Hypothalamus (tissue), 51 donors: ENCODE measurements around the gene CEBPZ.
"Not testable (repeated sequence)": the region's sequence is repeated elsewhere in the genome, so short reads cannot be mapped to it uniquely, and the experiment has no call there.

Source experiments
- DNase-seq, 51 donors: peaks; one replicate each; lab custom pipeline; 2025; lab: John Stamatoyannopoulos, UW

CEBPZ gene

GRCh38 chr2:37223131-37223530 is 8.3 kb downstream of the CEBPZ start:
- no peak for DNase-seq

GRCh38 chr2:37219046-37219445 is 12.3 kb downstream of the CEBPZ start:
- no peak for DNase-seq

GRCh38 chr2:37215250-37215649 is 16.1 kb downstream of the CEBPZ start:
- no peak for DNase-seq

- DNase-seq = no peak
Measured at GRCh38 chr2:37211939-37212338, 19.5 kb downstream of the CEBPZ start.

GRCh38 chr2:37211212-37211611 is 20.2 kb downstream of the CEBPZ start:
- DNase-seq = no peak

GRCh38 chr2:37206760-37207159 is 24.6 kb downstream of the CEBPZ start:
- not testable (repeated sequence) for DNase-seq

GRCh38 chr2:37205689-37206341 is 25.6 kb downstream of the CEBPZ start:
- DNase-seq = no peak

- DNase-seq = not testable (repeated sequence)
Measured at GRCh38 chr2:37205071-37205661, 26.2 kb downstream of the CEBPZ start.

GRCh38 chr2:37203708-37204107 is 27.7 kb downstream of the CEBPZ start:
- DNase-seq = no peak

GRCh38 chr2:37201766-37202165 is 29.6 kb downstream of the CEBPZ start:
- DNase-seq = no peak

GRCh38 chr2:37201208-37201607 is 30.2 kb downstream of the CEBPZ start:
- no peak for DNase-seq

- no peak for DNase-seq
Measured at GRCh38 chr2:37198681-37199065, 32.7 kb downstream of the CEBPZ start.

- DNase-seq = peak; percentile 27 to 90 (median 70)
Measured at GRCh38 chr2:37196320-37197195, 34.8 kb downstream of the CEBPZ start, which contains the start of gene CEBPZOS. TSS of gene CEBPZOS (plus strand) at chr2:37196496. CDS start at chr2:37199705, 3,209 bp downstream.

GRCh38 chr2:37195862-37196319 is 35.5 kb downstream of the CEBPZ start:
- not testable (repeated sequence) for DNase-seq

- no peak for DNase-seq
Measured at GRCh38 chr2:37192551-37192950, 38.8 kb downstream of the CEBPZ start.

GRCh38 chr2:37191747-37192146 is 39.6 kb downstream of the CEBPZ start:
- no peak for DNase-seq

- no peak for DNase-seq
Measured at GRCh38 chr2:37191253-37191652, 40.1 kb downstream of the CEBPZ start.

GRCh38 chr2:37190290-37190689 is 41.1 kb downstream of the CEBPZ start:
- no peak for DNase-seq

- peak in 4 of 51 donors; percentile 6 to 51 (median 18) for DNase-seq
Measured at GRCh38 chr2:37189452-37190153, 41.8 kb downstream of the CEBPZ start.

- DNase-seq = no peak
Measured at GRCh38 chr2:37188570-37188969, 42.8 kb downstream of the CEBPZ start, which contains the start of gene SULT6B1. TSS of gene SULT6B1 (minus strand) at chr2:37188670. CDS start at chr2:37188640, 30 bp downstream.
